Mucosa of descending colon (tissue), 3 donors: ENCODE results near the gene TRMT1L. TPM values are rescaled to one million over a fixed set of nuclear protein-coding genes. Genes with fewer than 3 reads are reported as not detected.

Source experiments
- ATAC-seq: fragments of 200-7000 bp; cut with Tn5 transposase; one replicate; pipeline ENCODE4 v1.9.1; 2020; ENCODE audit warnings: mild to moderate bottlenecking, moderate library complexity
- DNase-seq, 3 donors: peaks; one replicate each; pipeline ENCODE4 v3.0.0-alpha.2; 2020
- H3K36me3 ChIP-seq: fragments of 200-600 bp; one replicate; pipeline ENCODE4 v1.8.0; 2021; ENCODE audit warnings: low read depth, mild to moderate bottlenecking
- H3K4me1 ChIP-seq: fragments of 200-600 bp; one replicate; pipeline ENCODE4 v1.8.0; 2021; ENCODE audit warnings: low read depth, mild to moderate bottlenecking
- H3K4me3 ChIP-seq: fragments of 200-600 bp; one replicate; pipeline ENCODE4 v1.8.0; 2021; ENCODE audit warnings: mild to moderate bottlenecking
- H3K9me3 ChIP-seq: fragments of 200-600 bp; one replicate; pipeline ENCODE4 v1.8.0; 2021; ENCODE audit warnings: mild to moderate bottlenecking
- CTCF ChIP-seq: fragments of 200-600 bp; IDR thresholded peaks from one replicate; pipeline ENCODE4 v1.8.0; 2022; ENCODE audit warnings: antibody characterized with exemption, mild to moderate bottlenecking
- intact Hi-C, 2 donors: fragments of 100-400 bp; cut with DNase I in 1 of 2; cut with micrococcal nuclease in 1 of 2; formaldehyde crosslinking; loops; one replicate each; pipeline versions ENCODE4 v1.11.0 to v1.11.1; 2022; cut with DNase I, micrococcal nuclease
- total RNA-seq, 3 donors: library from RNA; stranded (reverse); fragmentation: NEBNext Ultra II Directional in 2 of 3; extraction: Animal tissue kit (Norgen Biotek cat#: 25700) in 2 of 3; gene quantifications; one replicate each; pipeline versions ENCODE4 v1.2.1 to v1.2.4, GENCODE V29; 2021 to 2023
- donor health status: DM: no; HTN: no; CAD: no; lungs with moderate emphysema.
- donor health status: DM: no; HTN: no; CAD: no.
- donor health status: DM: no; HTN: yes; CAD: no.

TRMT1L gene
- total RNA-seq, 3 donors from 2014 or later, result 16.3 to 22.9 (median 19.1) TPM

- Histone ChIP-seq H3K4me1 (no peaks in the 10 kb centered on the region), H3K9me3 (no peaks in the 10 kb centered on the region), H3K36me3 (no peaks in the 10 kb centered on the region), H3K4me3 (no peak overlapping the region)
- TF ChIP-seq CTCF, result no peak
- intact Hi-C loops, result no loop called here
- no peak for ATAC-seq
- DNase-seq, result no peak
Measured at GRCh38 chr1:185077374-185077773, 79.4 kb downstream of the TRMT1L start.

- Histone ChIP-seq H3K36me3 (no peaks in the 10 kb centered on the region), H3K4me1 (no peaks in the 10 kb centered on the region), H3K4me3 (no peak overlapping the region), H3K9me3 (no peaks in the 10 kb centered on the region)
- intact Hi-C loops, result no loop called here
- DNase-seq, result no peak
- no peak for TF ChIP-seq CTCF
- no peak for ATAC-seq
Measured at GRCh38 chr1:185075476-185075875, 81.3 kb downstream of the TRMT1L start.

- DNase-seq, result no peak
- ATAC-seq, result no peak
- H3K36me3 ChIP-seq, result no peaks in the 10 kb centered on the region
- no peak for TF ChIP-seq CTCF
- intact Hi-C loops, result no loop called here
- no peaks in the 10 kb centered on the region for H3K9me3 ChIP-seq
- no peak overlapping the region for H3K4me3 ChIP-seq
- H3K4me1 ChIP-seq, result no peaks in the 10 kb centered on the region
Measured at GRCh38 chr1:185074307-185074706, 82.4 kb downstream of the TRMT1L start.

- DNase-seq, result no peak
Measured at GRCh38 chr1:185073725-185074124, 83.0 kb downstream of the TRMT1L start.

GRCh38 chr1:185070051-185070450, 86.7 kb downstream of the TRMT1L start:
- intact Hi-C loops, result no loop called here
- no peaks in the 10 kb centered on the region for H3K4me1 ChIP-seq
- DNase-seq (no peak), ATAC-seq (no peak)
- no peak overlapping the region for H3K4me3 ChIP-seq
- H3K36me3 ChIP-seq, result no peaks in the 10 kb centered on the region
- no peaks in the 10 kb centered on the region for H3K9me3 ChIP-seq
- TF ChIP-seq CTCF, result no peak

More at GRCh38 chr1:185073725-185074124, 83.0 kb downstream of the TRMT1L start:
- ATAC-seq, result no peak
- H3K4me1 ChIP-seq, result no peaks in the 10 kb centered on the region
- no peaks in the 10 kb centered on the region for H3K36me3 ChIP-seq
- no peak overlapping the region for H3K4me3 ChIP-seq
- TF ChIP-seq CTCF, result no peak
- intact Hi-C loops, result no loop called here
- H3K9me3 ChIP-seq, result no peaks in the 10 kb centered on the region

- intact Hi-C loops, result no loop called here
- ATAC-seq, result no peak
- DNase-seq, result no peak
- Histone ChIP-seq H3K4me1 (no peaks in the 10 kb centered on the region), H3K9me3 (no peaks in the 10 kb centered on the region), H3K36me3 (no peaks in the 10 kb centered on the region), H3K4me3 (no peak overlapping the region)
- no peak for TF ChIP-seq CTCF
Measured at GRCh38 chr1:185069202-185069772, 87.5 kb downstream of the TRMT1L start.
